Measurements from ENCODE around the gene SRMS. TPM values are rescaled to one million over a fixed set of nuclear protein-coding genes. Genes with fewer than 3 reads are reported as not detected.
"Not testable (repeated sequence)": the region's sequence is repeated elsewhere in the genome, so short reads cannot be mapped to it uniquely, and the experiment has no call there.

The SRMS gene
- total RNA-seq, 1 donor from 2014 or later = not detected

DNA sequence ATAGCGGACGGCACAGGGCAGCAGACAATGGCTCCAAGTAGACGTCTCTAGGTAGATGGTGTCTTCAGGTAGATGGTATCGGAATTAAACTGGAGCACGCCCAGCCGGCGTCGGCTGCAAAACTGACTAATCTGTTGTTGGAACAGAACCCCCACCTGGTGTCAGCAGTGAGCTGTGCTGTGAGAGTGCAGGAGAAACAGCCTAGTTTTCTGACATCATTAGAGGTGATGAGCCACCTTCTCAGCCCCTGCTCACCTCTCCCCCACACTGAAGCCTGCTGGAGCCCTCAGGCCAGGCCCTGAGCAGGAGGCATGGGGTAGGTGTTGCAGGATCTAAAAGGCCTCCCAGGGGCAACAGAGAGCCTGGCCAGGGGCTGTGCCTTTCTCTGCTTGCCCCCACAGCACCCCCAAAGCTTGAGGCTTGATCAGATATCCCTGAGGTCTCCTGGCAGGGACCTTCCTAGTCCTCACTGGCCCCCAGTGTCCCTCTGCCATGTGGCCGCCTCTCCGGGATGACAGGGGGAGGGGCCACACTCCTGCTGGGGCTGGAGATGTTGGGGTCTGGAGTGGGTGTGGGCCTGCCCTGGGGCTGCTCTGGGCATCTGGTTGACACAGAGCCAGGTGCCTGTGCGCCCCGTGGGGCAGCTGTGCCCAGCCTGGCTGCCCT, 33.4 kb upstream of the SRMS start:
- intact Hi-C loops (cut with DNase I) = no loop called here
- DNase-seq (ENCODE audit: missing footprints) (no peak), ATAC-seq (no peak)

DNA sequence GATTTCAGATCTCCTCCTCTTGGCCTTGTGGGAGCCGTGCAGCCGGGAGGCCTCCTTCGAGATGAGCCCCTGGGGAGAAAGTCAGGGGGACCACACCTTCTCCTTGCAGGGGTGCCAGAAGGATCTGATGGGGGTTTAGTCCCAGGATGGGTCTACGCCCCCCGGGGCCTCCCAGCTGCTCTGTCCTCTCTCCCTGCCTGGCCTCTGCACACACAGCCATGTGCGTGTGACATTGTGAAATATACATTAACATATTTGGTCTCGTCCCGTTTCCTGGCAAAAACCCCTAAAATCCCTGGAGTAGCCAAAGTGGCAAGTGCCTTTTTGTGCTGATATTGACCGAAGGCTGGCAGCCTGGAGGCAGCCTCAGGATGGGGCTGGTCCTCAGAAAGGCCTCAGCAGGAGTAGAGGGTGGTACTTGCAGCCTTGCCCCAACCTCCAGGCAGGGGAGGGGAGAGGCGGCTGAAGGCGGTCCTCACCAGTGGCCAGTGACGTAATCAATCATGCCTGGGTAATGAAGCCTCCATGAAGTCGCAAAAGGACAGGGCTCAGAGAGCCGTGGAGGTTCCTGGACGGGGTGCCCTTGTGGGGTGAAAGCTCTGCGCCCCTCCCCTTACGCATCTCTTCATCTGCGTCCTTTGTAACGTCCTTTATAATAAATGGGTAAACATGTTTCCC, 31.6 kb upstream of the SRMS start:
- intact Hi-C loops (cut with DNase I) = loop anchor here (5.0 kb wide), 1 partner anchor 137 kb away; no protein-coding TSS in a partner anchor
- DNase-seq (ENCODE audit: missing footprints) (no peak), ATAC-seq (no peak)

DNA sequence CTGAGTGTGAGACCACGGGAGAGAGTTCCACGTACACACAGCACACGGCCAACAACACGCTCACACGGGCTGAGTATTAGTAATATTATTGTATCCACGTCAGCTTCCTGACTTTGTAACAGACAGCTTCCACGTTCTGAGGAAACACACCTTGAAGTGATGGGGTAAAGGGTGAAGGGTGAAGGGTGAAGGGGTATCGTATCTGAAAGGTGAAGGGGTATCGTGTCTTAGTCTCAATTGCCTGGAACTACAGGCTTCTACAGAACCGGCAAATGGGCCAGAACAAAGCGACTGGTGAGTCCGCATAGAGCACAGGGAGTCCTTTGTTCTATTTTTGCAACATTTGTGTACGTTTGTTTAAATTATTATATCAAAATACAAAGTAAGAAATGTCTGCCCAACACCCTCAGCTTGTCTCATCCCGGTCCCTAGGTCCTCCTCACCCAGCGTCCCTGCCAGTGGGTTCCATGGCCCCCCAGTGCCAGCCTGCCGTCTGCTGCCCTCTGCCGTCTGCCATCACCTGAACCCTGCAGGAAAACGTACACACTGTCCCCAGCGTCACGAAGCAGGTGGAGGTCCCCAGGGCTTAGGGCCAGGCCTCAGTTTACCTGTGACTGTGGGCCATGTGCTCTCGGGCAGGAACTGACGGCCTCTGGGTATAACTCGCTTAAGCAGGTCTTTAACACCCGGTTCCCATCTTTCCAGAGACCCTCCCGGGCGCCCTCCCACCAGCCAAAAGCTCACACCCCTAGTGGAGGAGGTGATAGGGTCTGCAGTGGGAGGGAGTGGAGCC, 30.9 kb upstream of the SRMS start:
- intact Hi-C loops (cut with DNase I) = loop anchor here (5.0 kb wide), 1 partner anchor 136 kb away; no protein-coding TSS in a partner anchor

DNA sequence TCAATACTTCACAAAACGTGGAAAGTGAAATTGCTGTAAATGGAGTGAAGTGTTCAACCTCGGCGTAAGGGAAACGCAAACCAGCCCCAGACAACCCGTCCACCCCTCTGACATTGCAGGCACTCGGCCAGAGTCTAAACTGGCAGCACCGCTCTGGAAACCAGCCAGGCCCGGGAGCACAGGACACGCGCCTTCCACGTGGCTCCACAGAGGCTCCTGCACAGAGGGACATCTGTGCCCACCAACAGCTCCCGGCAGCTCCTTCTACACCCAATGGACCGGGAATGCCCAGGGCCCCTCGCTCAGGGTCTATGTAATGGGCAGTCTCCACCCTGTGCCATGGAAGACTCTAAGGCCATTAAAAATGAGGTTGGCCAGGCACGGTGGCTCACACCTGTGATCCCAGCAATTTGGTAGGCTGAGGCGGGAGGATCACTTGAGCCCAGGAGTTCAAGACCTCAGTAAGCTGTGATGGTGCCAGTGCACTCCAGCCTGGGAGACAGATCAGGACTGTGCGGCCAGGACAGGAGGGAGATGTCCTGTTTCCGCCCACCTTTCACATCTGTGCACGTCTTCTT, 29.9 kb upstream of the SRMS start:
- DNase-seq (ENCODE audit: missing footprints) (no peak), ATAC-seq (peak; percentile 45)
- intact Hi-C loops (cut with DNase I) = loop anchor here (2.0 to 5.0 kb wide), 2 partner anchors 39 to 135 kb away; no protein-coding TSS in a partner anchor

More for the DNA sequence above, 30.9 kb upstream of the SRMS start:
- DNase-seq (ENCODE audit: missing footprints) (no peak), ATAC-seq (peak; percentile 21)

DNA sequence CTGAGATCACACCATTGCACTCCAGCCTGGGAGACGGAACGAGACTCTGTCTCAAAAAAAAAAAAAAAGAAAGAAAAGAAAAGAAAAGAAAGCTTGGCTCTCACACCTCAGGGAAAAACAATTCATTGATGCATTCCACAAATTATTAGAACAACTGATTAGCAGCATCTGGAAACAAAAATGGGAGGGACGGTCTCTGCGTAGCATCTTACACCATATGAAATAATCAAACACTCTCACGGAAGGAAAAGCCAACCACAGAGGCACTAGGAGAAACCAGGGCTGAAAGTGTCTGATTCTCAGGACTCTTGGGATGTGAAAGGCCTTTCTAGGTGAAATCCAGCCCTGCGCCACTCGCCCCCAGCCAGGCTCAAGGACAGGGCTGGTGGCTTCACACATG, 28.8 kb upstream of the SRMS start:
- DNase-seq (ENCODE audit: missing footprints) (no peak), ATAC-seq (no peak)
- intact Hi-C loops (cut with DNase I) = loop anchor here (2.0 to 5.0 kb wide), 2 partner anchors 38 to 134 kb away; no protein-coding TSS in a partner anchor

DNA sequence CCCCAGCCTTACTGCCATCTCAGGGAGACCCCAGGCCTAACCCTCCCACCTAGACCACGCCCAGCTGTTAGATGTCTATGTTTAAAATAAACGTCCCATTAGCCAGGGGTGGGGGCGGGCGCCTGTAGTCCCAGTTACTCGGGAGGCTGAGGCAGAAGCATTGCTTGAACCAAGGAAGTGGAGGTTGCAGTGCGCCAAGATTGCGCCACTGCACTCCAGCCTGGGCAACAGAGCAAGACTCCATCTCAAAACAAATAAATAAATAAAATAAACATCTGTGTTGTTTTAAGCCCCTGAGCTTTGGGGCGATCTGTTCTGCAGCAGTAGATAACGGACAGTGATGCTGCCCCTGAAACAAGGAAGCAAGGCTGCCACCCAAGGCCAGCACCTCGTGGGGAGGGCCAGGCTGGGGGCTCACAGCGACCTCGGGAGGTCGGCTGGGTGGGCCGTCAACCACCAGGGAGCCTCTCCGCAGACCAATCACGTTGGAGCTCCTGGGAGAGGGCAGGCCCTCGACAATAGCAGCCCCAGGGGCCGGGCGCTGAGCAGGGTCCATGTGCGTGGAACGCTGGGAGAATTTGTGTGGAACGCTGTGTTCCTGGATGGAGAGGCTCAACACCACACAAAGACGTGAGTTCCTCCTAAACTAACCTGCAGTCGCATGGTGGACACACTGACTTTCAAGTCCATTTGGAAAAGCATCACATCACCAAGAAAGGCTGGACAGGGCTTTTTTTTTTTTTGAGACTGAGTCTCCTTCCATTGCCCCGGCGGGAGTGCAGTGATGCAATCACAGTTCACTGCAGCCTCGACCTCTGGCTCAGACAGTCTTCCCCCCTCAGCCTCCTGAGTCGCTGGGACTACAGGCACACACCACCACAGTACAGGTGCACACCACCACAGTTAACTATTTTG, 27.5 kb upstream of the SRMS start:
- ATAC-seq (no peak), DNase-seq (ENCODE audit: missing footprints) (no peak)
- intact Hi-C loops (cut with DNase I) = loop anchor here (5.0 kb wide), 1 partner anchor 133 kb away; no protein-coding TSS in a partner anchor

DNA sequence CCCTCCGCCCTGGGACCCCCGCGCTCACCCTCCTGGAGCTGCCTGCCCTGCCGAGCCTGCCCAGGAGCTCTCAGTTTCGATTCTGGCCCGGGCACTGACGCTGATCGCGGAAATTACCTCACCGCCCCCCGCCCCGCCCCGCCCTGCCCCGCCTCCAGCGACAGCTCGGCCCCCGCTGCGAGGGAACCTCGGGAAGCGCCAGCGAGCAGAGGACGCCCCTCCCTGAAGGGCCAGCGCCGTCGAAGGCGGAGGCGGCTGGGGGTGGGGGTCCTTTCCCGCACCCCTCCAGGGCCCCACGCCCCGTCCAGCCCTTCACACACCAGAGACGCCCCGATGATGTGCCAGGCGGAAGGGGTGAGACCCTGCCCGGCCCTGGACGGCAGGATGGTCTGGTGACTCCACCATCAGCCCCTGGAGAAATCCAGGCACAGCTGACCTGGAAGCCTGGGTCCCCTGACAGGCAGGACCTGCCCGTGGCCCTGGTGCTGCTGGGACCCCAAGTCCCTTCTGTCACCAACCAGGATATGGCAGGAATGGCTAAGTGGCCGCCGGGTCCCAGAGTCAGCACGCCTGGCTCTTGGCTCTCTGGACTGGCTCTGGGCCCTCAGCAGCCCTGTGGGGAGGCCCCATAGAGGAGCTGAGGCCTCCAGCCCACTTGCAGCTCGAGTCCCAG, 26.7 kb upstream of the SRMS start, which contains the start of gene HELZ2:
Gene HELZ2, minus strand, starts transcription at position 84 of the 673 bp plus-strand sequence. CDS start 1,854 bp downstream, outside the sequence.
- DNase-seq (ENCODE audit: missing footprints) = peak; percentile 91
- peak; percentile 78 for ATAC-seq
- intact Hi-C loops (cut with DNase I) = no loop called here

DNA sequence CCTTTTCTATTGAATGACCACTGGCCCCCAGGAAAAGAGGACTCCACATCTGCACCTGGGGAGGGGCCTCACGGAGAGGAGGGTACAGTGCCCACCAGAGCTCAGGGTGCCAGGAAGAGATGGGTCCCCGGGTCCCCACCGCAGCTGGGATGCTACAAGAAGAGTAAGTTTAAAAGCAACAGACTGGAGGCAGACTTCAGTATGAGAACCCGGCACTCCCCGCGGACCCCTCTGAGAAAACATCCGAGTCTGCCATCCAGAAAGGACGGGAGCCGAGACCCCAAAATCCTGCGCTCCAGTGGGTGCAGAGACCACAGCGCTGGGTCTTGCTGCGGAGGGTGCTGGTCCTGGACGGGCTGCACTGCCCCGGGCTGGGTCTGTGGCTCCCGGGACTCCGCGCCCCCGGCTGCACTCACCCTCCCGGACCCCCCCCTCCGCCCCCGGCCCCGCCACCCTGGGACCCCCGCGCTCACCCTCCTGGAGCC, 26.1 kb upstream of the SRMS start:
- intact Hi-C loops (cut with DNase I) = no loop called here
- DNase-seq (ENCODE audit: missing footprints) (no peak), ATAC-seq (peak; percentile 2)

DNA sequence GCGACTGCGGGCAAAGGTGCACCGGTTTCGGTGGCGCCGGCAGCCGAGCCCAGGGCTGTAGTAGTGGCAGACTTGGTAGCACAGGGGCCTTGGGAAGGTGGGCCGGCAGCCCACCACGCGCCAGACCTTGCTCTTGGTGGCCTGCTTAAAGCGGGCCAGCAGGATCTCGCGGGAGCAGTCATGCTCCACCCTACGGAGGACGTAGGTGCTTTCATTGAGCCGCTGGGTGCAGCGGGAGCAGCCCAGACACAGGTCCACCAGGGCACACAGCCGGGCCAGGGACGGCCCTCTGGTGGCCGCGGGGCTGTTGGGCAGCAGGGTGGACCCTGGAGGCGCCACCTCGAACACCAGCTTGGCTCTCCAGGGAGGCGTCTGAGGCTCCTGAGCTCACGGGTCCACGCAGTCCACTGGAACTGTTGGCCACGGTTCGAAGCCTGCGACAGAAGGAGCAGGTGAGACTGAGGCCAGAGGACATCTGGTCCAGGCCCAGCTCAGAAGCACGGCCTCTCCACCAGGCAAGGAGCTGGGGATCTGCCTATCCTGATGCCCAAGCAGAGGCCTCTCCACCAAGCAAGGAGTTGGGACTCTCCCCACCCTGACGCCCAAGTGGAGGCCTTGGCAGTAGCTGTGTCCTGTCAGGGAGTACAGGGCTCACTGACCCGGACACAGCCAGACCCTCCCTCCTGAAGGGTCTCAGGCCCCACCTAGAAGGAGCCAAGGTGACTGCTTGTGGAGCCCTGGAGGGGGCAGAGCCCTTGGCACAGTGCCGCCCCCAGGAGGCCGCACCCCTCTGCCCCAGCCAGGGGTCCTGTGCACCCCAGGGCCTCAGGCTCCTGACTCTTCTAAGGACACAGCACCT, 25.5 kb upstream of the SRMS start:
- intact Hi-C loops (cut with DNase I) = no loop called here
- DNase-seq (ENCODE audit: missing footprints) (no peak), ATAC-seq (no peak)

DNA sequence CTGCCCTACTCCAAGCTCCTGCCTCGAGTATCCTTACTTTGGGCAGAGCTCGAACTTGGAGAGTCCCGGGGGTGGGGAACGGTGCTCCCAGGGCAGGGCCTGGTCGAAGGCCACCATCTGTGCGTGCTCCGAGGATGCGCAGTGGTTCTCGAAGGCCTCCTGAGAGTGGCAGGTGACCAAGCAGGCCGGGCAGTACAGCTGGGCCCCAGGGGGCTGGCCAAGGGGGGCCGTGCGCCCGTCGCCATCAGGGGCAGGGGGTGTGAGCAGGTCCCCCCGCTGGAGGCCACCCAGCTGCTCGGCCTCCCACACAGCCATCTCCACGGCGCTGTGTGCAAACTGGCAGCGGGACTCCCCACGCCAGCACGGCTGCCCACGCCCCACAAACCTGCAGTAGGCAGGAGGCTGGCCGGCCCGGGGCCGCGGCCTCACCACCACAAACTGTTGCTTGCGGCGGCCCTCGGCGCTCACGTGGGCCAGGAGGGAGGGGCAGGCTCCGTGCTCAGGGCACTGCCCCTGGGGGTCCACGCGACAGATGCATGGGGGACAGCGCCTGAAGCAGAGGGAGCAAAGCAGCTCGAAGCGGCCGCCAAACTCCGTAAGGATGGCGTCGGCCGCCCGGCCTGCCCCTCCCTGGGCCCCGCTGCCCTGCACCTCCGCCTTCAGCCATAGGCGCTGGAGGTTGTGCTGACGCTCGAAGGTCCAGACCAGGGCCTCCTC, 24.7 kb upstream of the SRMS start:
- DNase-seq (ENCODE audit: missing footprints) (no peak), ATAC-seq (no peak)
- intact Hi-C loops (cut with DNase I) = no loop called here

DNA sequence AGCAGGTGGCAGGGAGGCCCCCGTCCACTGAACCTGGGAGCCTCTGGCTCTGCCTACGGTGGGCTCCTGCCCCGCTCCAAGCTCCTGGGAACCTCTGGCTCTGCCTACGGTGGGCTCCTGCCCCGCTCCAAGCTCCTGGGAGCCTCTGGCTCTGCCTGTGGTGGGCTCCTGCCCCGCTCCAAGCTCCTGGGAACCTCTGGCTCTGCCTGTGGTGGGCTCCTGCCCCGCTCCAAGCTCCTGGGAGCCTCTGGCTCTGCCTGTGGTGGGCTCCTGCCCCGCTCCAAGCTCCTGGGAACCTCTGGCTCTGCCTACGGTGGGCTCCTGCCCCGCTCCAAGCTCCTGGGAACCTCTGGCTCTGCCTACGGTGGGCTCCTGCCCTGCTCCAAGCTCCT, 23.5 kb upstream of the SRMS start:
- intact Hi-C loops (cut with DNase I) = not testable (repeated sequence)

DNA sequence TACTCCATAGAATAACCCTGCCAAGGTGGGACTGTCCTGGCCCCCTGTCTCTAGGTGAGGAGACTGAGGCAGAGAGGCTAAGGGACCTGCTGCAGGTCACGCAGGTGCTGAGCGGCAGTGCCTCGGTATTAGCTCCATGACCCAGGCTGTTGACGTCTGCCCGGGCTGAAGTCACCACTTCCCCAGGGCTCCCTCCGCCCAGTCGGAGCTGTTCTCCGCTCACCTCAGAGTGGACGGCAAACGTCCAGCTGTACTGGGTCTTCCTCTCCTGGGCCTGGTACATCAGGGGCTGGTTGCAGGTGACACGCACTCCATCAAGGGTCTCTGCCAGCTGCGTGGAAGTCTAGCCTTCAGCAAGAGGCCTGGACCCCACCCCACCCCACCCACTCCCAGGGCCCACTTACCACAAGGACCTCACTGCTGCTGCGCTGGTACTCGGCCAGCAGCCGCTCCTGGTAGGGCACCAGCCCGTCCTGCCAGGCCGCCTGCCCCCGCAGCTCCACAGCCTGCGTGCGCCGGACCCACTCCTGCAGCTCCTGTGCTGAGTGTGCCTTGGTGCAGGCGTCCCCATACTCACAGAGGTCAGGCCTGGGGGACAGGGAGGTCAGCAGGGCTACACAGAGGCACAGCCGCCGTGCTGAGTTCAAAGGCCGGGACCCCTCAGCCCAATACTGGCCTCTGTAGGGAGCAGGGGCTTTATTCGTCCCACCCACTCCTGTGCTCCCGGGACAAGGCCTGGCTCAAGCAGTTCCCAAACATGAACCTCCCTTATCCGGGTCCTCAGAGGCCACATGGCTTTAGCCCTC, 22.9 kb upstream of the SRMS start:
- DNase-seq (ENCODE audit: missing footprints) (no peak), ATAC-seq (no peak)
- intact Hi-C loops (cut with DNase I) = no loop called here

More for the DNA sequence above, 23.5 kb upstream of the SRMS start:
- DNase-seq (ENCODE audit: missing footprints); ATAC-seq: not testable (repeated sequence)

DNA sequence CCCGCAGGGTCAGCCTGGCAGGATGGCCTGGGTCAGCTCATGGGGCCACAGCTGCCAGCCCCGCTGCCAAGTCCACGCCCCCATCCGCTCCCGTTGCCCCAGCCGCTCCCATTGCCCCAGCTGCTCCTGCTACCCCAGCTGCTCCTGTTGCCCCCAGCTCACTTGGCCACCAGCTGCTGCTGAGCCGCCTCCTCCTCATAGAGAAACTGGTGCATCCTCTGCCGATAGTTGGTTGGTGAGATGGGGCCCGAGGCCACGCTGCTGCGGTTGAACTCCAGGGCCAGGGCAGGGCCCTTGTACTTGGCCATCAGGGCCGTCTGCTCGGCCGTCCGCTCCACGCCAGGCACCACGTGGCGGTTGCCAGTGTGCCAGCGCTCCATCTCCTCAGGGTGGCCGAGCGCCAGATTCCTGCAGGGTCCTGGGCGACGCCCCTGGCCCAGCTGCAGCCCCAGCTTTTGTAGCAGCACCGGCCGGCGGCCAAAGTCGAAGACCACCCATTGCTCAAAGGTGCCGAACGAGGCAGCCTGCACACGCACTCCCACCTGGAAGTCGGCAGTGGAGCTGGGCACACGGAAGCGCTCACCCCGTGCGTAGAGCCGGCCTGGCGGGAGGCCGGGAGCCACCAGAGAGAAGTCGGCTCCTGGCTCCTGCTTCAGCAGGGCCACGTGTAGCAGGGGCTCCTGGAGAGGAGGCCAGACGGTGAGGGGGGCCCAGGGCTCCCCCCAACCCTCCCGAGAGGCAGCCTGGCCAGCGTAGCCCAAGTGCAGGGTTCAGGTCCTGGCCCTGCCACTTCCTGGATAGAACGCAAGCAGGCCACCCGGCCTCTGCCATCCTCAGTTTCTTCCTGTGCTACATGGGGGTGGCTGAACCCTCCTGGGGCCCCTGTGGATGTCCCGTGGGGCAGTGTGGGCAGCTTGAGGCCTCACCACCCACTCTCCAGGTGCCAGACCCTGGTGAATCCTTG, 21.7 kb upstream of the SRMS start:
- ATAC-seq (no peak), DNase-seq (ENCODE audit: missing footprints) (no peak)
- intact Hi-C loops (cut with DNase I) = no loop called here
